ENCODE data around the gene TREH.
A peak's percentile ranks its signal among the peaks of the same experiment; 100 is the strongest.
"Not testable (repeated sequence)": the region's sequence is repeated elsewhere in the genome, so short reads cannot be mapped to it uniquely, and the experiment has no call there.

TREH gene, protein sequence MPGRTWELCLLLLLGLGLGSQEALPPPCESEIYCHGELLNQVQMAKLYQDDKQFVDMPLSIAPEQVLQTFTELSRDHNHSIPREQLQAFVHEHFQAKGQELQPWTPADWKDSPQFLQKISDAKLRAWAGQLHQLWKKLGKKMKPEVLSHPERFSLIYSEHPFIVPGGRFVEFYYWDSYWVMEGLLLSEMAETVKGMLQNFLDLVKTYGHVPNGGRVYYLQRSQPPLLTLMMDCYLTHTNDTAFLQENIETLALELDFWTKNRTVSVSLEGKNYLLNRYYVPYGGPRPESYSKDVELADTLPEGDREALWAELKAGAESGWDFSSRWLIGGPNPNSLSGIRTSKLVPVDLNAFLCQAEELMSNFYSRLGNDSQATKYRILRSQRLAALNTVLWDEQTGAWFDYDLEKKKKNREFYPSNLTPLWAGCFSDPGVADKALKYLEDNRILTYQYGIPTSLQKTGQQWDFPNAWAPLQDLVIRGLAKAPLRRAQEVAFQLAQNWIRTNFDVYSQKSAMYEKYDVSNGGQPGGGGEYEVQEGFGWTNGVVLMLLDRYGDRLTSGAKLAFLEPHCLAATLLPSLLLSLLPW

DNA sequence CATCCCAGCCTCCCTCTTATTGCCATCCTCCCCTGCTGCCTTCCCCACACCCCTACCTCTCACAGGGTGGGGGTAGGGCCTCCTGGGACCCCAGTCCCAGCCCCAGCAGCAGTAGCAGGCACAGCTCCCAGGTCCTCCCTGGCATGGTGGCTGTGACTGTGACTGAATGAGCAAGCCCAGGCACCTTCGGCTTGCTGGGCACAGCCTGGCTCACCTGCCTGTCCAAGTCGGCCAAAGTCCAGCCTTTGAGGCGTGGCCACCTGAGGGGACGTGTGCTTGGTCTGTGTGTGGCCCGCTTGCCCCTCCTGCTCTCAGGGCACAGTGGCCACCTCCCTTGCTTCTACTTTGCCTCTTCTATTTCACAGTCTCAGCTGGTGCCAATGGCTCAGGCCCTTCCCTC lies at the start of gene TREH:
TSS of gene TREH (minus strand) at position 168 of the 400 bp plus-strand sequence. CDS start at position 145, 23 bp downstream.
- DNase-seq (ENCODE audit: low spot score), result no peak

- not testable (repeated sequence) for DNase-seq (ENCODE audit: low spot score)
These were observed 48.7 kb upstream of the TREH start for GRCh38 chr11:118728112-118728511.

- DNase-seq (ENCODE audit: low spot score), result not testable (repeated sequence)
These were observed 48.2 kb upstream of the TREH start for GRCh38 chr11:118727721-118728066.

GRCh38 chr11:118727001-118727720 lies 47.7 kb upstream of the TREH start:
- DNase-seq (ENCODE audit: low spot score), result not testable (repeated sequence)

- not testable (repeated sequence) for DNase-seq (ENCODE audit: low spot score)
These were observed 42.1 kb upstream of the TREH start for GRCh38 chr11:118721478-118722015.

GRCh38 chr11:118720740-118721139 lies 41.3 kb upstream of the TREH start:
- DNase-seq (ENCODE audit: low spot score), result not testable (repeated sequence)

DNA sequence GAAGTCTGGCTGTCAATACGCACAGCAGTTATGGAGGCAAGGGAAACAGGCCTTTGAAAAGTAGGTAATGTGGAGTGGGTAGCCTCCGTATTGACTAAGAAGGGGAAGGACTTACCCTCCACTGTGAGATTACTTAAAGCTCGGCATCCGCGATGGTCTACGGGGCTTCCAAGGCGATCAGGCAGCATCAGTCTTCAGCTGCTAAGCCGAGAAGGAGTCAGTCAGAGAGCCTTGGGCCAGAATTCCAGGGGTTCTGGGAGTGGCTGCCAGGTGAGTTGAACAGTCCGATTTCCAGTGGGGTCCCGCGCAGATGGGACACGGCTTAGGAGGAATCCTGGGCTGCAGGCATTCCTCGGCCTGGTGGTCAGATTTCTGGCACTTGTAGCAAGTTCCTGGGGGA lies 40.6 kb upstream of the TREH start:
- DNase-seq (ENCODE audit: low spot score), result not testable (repeated sequence)

DNA sequence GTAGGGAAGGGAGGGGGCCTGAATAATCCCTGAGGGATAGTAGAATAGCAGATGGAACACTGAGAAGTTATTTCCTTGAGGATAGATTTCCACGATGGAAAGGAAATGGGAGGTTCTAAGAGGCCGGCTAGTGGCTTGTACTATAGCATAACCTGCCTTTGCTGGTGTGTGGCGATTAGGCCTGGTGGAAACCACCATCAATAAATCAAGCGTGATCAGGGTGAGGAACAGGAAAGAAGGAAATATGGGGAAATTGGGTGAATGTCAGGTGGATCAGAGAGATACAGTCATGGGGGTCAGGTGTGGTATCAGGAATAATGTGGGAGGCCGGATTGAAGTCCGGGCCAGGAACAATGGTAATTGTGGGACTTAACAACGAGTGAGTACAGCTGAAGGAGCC lies 39.1 kb upstream of the TREH start:
- not testable (repeated sequence) for DNase-seq (ENCODE audit: low spot score)

- not testable (repeated sequence) for DNase-seq (ENCODE audit: low spot score)
These were observed 38.3 kb upstream of the TREH start for GRCh38 chr11:118717733-118718132.

DNA sequence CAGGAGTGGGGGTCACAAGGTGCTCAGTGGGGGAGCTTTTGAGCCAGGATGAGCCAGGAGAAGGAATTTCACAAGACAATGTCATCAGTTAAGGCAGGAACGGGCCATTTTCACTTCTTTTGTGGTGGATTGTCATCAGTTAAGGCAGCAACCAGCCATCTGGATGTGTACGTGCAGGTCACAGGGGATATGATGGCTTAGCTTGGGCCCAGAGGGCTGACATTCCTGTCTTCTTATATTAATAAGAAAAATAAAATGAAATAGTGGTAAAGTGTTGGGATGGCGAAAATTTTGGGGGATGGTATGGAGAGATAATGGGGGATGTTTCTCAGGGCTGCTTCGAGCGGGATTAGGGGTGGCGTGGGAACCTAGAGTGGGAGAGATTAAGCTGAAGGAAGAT lies 37.8 kb upstream of the TREH start:
- not testable (repeated sequence) for DNase-seq (ENCODE audit: low spot score)

- no peak for DNase-seq (ENCODE audit: low spot score)
These were observed 36.4 kb upstream of the TREH start for GRCh38 chr11:118715837-118716260.

DNA sequence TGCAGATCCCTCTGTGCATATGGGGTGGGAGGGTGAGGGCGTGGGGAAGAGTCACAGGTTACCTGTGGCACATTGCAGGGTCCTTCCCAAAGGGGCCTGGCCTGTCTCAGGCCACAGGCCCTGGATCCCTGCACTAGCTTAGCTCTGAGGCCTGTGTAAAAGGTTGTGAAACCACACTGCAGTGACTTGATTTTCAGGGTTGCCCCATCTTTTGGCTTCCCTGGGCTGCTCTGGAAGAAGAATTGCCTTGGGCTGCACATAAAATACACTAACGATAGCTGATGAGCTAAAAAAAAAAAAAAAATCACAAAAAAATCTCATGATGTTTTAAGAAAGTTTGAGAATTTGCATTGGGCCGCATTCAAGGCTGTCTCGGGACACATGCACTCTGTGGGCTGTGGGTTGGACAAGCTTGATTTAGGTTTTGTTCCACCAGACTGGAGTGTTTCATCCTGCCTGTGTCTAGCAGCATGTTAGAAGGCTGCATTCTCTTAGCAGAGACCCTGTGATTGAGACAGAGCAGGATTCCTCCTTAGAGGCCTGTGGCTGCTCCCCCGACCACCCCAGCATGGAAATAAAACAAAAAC lies 35.9 kb upstream of the TREH start:
- DNase-seq (ENCODE audit: low spot score), result no peak

DNA sequence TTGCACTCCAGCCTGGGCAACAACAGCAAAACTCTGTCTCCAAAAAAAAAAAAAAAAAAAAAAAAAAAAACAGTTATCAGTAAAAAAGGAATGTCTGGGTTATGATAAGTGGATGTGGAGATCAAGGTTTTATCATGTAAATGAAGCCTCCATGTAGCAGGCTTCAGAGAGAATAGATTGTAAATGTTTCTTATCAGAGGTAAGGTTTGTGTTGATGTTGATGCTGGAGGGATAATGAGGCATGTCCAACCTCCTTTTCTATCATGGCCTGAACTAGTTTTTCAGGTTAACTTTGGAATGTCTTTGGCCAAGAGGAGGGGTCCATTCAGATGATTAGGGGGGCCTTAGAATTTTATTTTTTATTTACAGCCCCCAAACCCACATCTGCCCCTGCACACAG lies 35.4 kb upstream of the TREH start:
- no peak for DNase-seq (ENCODE audit: low spot score)

DNA sequence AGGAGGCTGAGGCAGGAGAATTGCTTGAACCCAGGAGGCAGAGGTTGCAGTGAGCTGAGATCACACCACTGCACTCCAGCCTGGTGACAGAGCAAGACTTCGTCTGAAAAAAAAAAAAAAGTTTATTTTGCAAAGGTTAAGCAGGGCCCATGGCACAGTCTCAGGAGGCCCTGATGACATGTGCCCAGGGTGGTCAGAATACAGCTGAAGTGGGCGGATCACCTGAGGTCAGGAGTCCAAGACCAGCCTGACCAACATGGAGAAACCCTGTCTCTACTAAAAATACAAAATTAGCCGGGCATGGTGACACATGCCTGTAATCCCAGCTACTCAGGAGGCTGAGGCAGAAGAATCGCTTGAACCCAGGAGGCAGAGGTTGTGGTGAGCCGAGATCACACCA lies 35.0 kb upstream of the TREH start:
- DNase-seq (ENCODE audit: low spot score), result not testable (repeated sequence)

DNA sequence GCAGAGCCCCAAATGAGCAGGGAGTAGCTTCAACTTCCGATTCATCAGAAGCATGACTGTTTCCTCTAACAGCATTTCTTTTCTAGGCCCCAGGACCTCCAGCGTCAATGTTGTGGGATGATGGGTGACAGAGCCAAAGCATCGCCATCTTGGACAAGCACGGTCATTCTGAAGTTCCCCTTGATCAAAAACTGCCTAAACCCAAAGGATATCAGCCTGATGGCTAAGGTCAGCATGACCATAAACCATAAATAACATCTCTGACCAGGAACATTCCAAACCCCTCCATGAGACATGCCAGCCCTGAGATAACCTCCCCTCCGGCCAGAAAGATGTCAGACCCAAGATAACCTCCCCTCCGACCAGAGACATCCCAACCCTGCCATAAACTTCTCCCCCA lies 28.8 kb upstream of the TREH start:
- DNase-seq (ENCODE audit: low spot score), result no peak

DNA sequence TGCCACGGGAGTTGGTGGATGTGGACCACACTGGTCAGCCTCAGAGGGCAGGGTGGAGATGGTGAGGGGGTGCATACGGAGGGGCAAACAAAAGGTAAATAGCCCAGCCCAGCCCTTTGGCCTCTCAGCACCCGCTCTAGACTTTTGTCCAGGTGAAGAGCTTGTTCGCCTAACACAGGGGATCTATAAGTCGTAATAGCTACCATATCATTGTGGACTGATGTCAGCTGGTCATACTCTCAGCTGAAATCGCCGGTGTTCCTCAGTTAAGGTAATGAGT lies 27.0 kb upstream of the TREH start:
- no peak for DNase-seq (ENCODE audit: low spot score)

GRCh38 chr11:118705791-118706545 lies 26.5 kb upstream of the TREH start:
- peak; percentile 66 for DNase-seq (ENCODE audit: low spot score)

DNA sequence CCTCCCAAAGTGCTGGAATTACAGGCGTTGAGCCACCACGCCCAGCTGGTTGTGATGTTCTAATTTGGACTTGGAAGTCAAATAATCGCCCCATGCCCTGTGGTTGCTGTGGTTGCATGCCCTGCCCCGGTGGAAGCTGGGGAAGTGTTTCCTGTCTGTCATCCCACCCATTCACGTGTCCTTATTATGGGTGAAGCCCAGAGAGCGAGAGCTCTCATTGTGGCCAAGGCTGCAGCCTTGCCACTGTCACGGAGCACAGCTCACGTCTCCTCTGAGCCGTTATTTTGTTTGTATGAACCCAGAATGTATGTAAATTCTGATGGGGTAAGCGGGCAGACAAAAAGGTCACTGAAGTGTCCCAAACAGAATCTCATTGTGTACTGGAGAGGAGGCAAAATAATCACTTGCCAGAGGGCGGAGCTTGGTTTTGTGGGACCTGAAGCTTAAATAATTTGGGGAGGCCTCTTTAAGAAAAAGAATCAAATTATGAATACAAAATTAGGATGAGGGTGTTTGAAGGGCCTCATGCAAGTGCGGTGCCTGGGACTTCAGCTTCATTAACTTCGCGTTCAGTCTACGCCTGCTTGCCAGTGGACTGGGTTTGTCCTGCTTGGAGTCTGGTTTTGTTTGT lies 25.8 kb upstream of the TREH start:
- peak; percentile 84 for DNase-seq (ENCODE audit: low spot score)

DNA sequence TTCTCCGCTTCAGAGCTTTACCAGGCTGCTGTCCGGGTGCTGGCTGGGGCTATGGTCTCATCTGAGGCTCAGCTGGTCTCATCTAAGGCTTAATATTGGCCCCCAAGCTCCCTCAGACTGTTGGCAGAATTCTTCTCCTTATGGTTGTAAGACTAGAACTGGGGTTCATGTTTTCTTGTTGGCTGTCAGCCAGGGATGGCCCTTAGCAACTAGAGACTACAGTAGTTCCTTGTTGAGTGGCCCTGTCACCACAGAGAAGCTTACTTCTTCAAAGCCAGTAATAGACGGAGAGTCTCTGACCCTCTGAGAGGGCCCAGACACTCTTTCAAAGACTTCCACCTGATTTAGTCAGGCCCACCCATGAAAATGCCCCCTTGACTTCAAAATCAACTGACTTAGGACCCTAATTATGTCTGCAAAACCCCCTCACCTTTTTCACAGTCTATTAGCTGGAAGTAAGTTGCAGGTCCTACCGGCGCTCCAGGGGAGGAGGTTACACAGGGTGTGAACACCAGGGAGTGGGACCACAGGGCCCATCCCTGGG lies 24.2 kb upstream of the TREH start:
- peak; percentile 57 for DNase-seq (ENCODE audit: low spot score)

GRCh38 chr11:118699506-118700220 lies 20.2 kb upstream of the TREH start:
- DNase-seq (ENCODE audit: low spot score), result no peak

All from globus pallidus (tissue), 1 donor.